Right cardiac atrium (tissue), 5 donors: ENCODE measurements around the gene SOD1. TPM values are rescaled to one million over a fixed set of nuclear protein-coding genes. Genes with fewer than 3 reads are reported as not detected.

Source experiments
- ATAC-seq, 2 donors: fragments of 200-7000 bp; cut with Tn5 transposase; one replicate each; pipeline versions ENCODE4 v1.8.0 to v1.9.1; 2020; ENCODE audit warnings: moderate library complexity in 2 of 2, mild to moderate bottlenecking in 1 of 2
- DNase-seq, 3 donors: peaks; one replicate each; pipeline ENCODE4 v3.0.0-alpha.2; 2020
- H3K27ac ChIP-seq: one replicate; pipeline ENCODE4 v1.5.1; 2013; ENCODE audit warnings: mild to moderate bottlenecking, low read length, control low read depth, moderate library complexity
- H3K27me3 ChIP-seq: one replicate; pipeline ENCODE4 v1.6.1; 2013; ENCODE audit not compliant: control insufficient read depth, insufficient read depth
- H3K4me1 ChIP-seq: one replicate; pipeline ENCODE4 v1.6.1; 2013; ENCODE audit warnings: low read length; ENCODE audit not compliant: control insufficient read depth, insufficient read depth
- H3K4me3 ChIP-seq: one replicate; pipeline ENCODE4 v1.5.1; 2013; ENCODE audit warnings: low read length, control low read depth
- H3K9me3 ChIP-seq: one replicate; pipeline ENCODE4 v1.6.1; 2013; ENCODE audit warnings: low read length; ENCODE audit not compliant: control insufficient read depth
- WGBS: extraction: QIAGEN DNeasy Blood & Tissue Kit; methylation state at CpG from one replicate; pipeline ENCODE4 v1.1.7; 2013; 5-methylcytosine and 5-hydroxymethylcytosine counted together
- intact Hi-C, 4 donors: fragments of 100-400 bp; cut with DNase I; formaldehyde crosslinking; loops; one replicate each; pipeline versions ENCODE4 v1.11.0 to v1.14.0; 2022 to 2023
- polyA plus RNA-seq: library from polyadenylated mRNA; stranded (reverse); fragments of 200-250 nt; gene quantifications from one replicate; pipeline ENCODE4 v1.2.3, GENCODE V29; 2013
- total RNA-seq, 4 donors: library from RNA; stranded (reverse); fragmentation: NEBNext Ultra II Directional; extraction: Animal tissue kit (Norgen Biotek cat#: 25700); gene quantifications; one replicate each; pipeline ENCODE4 v1.2.1, GENCODE V29; 2021
- donor health status: healthy with polysubstance abuse.
- donor health status: DM: no; HTN: yes; CAD: no.
- donor health status: DM: no; HTN: no; CAD: no.
- donor health status: DM: no; HTN: yes; CAD: no; lungs with severe emphysema.
- donor health status: DM: yes; HTN: yes; CAD: no.

Gene SOD1
- total and polyA plus RNA-seq, 5 donors = 331 to 665 (median 369) TPM

DNA sequence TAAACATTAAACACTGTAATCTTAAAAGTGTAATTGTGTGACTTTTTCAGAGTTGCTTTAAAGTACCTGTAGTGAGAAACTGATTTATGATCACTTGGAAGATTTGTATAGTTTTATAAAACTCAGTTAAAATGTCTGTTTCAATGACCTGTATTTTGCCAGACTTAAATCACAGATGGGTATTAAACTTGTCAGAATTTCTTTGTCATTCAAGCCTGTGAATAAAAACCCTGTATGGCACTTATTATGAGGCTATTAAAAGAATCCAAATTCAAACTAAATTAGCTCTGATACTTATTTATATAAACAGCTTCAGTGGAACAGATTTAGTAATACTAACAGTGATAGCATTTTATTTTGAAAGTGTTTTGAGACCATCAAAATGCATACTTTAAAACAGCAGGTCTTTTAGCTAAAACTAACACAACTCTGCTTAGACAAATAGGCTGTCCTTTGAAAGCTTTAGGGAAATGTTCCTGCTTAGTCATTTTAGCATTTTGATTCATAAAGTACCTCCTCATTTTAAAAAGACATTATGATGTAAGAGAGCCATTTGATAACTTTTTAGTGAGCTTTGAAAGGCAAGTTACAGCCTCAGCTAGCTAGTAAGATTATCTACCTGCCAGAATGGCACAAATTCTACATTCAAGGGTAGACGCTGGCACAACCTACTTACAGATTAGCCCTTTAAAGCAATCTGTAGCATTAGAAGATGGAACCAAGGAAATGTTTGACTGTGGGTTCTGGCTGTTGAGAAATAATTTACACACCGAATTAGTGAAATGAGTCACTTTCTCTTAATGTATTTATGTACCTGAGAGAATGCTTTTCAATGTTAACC, 9.4 kb downstream of the SOD1 start:
- no peaks in the 10 kb centered on the region for H3K27me3 ChIP-seq
- intact Hi-C loops = no loop called here
- DNase-seq (no peak), ATAC-seq (no peak)
- no peaks in the 10 kb centered on the region for H3K4me1 ChIP-seq
- WGBS = 85% methylated on average over 2 of the region's 2 CpGs
- H3K27ac ChIP-seq = no peak overlapping the region
- H3K9me3 ChIP-seq = no peaks in the 10 kb centered on the region
- H3K4me3 ChIP-seq = no peak overlapping the region

DNA sequence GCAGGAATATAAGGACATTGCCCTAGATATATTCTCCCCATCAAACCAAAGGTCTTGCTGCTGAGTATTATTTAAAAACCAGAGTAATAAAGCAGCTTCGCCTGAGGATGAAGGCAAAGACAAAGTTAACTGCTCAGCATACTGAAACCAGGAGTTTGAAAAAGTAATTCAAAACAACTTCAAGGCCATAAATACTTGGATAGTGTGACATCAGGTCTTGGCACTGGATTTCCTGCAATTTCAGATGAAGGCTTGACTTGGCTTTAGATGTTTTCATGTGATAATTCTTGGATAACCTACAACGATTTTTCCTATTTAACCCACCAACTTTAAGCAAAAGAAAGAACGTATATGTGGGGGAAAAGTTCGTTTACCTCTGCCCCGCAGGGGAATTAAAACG, 10.6 kb downstream of the SOD1 start:
- intact Hi-C loops = no loop called here
- no peak for ATAC-seq
- no peaks in the 10 kb centered on the region for H3K9me3 ChIP-seq
- H3K27ac ChIP-seq = no peak overlapping the region
- H3K4me3 ChIP-seq = no peak overlapping the region
- no peaks in the 10 kb centered on the region for H3K4me1 ChIP-seq
- 79% methylated on average over 6 of the region's 6 CpGs for WGBS
- no peaks in the 10 kb centered on the region for H3K27me3 ChIP-seq
- DNase-seq = no peak

DNA sequence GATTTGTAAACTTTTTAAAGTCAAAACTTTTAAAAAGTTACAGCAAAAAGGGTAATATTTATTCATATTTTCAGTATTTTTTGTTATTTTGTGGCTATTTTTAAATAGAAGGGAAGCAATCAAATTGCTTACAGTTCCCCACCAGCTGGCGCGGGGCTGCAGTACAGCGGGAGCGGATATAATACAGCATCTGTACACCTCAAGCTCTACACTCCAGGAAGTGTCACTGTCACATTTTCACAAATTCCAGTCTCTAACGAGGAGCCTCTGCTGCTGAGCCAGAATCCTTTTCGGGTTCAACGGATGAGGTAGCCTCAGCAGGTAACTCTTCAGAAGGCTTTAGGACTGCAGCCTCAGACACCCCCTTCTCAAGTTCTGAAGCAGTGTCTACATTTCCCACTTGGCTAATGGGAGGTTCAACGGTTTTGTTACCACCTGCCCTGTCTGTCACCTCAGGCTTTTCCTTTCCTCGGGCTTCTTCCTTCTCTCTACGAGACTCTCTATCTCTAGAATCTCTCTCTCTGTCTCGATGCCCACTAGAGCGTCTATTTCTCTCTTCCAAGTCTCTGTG, 11.7 kb downstream of the SOD1 start:
- Histone ChIP-seq H3K4me1 (no peaks in the 10 kb centered on the region), H3K9me3 (no peaks in the 10 kb centered on the region), H3K27ac (no peak overlapping the region), H3K4me3 (no peak overlapping the region), H3K27me3 (no peaks in the 10 kb centered on the region)
- WGBS = 87% methylated on average over 12 of the region's 12 CpGs
- ATAC-seq = peak; percentile 7 to 8
- DNase-seq = no peak
- intact Hi-C loops = no loop called here

DNA sequence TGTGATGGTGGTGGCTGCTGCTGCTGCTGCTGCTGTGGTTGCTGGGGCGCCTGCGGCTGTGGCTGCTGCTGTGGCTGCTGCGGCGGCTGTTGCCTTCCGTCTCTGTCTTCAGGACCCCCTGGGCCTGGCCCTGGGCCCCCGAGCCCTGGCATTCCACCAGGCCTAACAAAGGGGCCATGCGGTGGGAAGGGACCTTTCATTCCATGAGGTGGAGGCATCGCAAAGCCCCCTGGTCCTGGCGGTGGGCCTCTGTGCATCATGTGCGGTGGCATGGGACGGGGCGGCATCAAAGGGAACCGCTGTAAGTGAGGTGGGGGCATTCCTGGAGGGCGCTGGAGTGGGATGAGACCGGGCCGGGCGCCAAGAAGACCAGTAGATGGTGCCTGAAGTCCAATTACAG, 12.4 kb downstream of the SOD1 start:
- Histone ChIP-seq H3K4me1 (no peaks in the 10 kb centered on the region), H3K27me3 (no peaks in the 10 kb centered on the region), H3K4me3 (no peak overlapping the region), H3K9me3 (no peaks in the 10 kb centered on the region), H3K27ac (no peak overlapping the region)
- 93% methylated on average over 17 of the region's 17 CpGs for WGBS
- peak in 2 of 3 donors; percentile 61 to 63 for DNase-seq
- intact Hi-C loops = no loop called here
- ATAC-seq = peak; percentile 30 to 32

DNA sequence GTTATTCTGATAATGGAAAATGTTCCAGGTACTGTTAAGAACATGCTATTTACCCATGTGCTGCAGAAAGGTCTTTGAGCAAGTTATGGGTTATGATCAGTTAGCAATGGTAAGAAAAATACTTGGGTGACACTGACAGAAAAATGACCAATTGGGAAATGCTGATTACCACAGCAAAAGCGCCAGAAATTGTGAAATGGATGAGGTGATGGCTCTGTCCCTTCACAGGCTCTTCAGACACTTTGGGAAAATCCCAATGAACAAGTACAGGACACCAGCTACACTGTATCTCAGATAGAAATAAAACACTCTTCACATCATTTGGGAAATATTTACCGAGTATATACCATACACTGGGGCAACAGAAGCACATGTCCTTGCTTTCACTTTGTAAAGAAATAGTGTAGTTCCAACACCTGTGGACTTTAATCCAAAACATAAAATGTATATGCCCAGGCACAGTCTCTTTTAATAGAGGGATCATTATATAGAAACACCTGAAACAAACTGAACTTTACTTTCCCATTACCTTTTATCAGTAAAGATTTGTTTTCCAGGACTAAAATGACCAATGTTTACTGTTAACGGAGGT, 13.9 kb downstream of the SOD1 start:
- intact Hi-C loops = no loop called here
- Histone ChIP-seq H3K9me3 (no peaks in the 10 kb centered on the region), H3K4me3 (no peak overlapping the region), H3K27ac (no peak overlapping the region), H3K4me1 (no peaks in the 10 kb centered on the region), H3K27me3 (no peaks in the 10 kb centered on the region)
- DNase-seq = no peak
- 90% methylated on average over 3 of the region's 3 CpGs for WGBS
- no peak for ATAC-seq

DNA sequence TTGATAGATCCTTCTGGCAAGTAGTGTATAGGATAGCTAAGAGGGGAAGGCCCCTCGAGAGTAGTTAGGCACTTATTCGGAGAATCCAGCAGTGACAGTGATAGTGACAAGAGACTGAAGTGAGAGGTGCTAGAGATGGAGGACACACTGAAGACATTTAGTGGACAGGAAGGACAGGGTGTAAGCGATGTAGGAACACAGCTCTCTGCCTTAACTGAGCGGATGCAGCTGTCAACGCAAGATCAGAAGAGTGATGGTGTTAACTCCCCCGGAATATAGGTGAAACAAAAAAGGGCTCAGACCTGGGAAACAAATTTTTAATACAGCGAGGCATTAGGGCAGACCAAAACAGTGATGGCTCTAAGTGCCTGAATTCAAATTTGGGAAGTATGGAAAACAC, 15.8 kb downstream of the SOD1 start:
- Histone ChIP-seq H3K4me1 (no peaks in the 10 kb centered on the region), H3K9me3 (no peaks in the 10 kb centered on the region), H3K27me3 (no peaks in the 10 kb centered on the region), H3K4me3 (no peak overlapping the region), H3K27ac (no peak overlapping the region)
- DNase-seq (no peak), ATAC-seq (peak in 1 of 2 donors; percentile 15)
- 63% methylated on average over 7 of the region's 7 CpGs for WGBS
- intact Hi-C loops = no loop called here

DNA sequence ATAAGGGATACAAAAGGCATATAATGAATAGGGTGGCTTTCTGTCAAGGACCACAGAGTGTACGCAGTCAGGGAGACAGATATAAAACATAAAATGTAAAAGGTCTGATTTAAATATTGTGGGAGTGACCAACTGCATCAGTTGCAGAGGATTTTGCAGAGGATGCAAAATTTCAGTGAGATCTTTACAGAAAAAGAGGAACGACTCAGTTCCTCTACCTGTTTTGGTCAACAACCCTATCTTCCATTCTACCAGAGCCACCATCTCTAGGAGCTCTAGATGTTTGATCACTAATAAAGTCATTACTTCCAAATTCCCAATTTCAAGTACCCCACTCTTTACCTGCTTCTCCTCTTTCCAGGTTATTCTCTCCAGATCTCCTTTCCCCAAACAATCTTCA, 16.5 kb downstream of the SOD1 start:
- 89% methylated on average over 2 of the region's 2 CpGs for WGBS
- Histone ChIP-seq H3K4me3 (no peak overlapping the region), H3K9me3 (no peaks in the 10 kb centered on the region), H3K27me3 (no peaks in the 10 kb centered on the region), H3K4me1 (no peaks in the 10 kb centered on the region), H3K27ac (no peak overlapping the region)
- DNase-seq (no peak), ATAC-seq (no peak)
- intact Hi-C loops = no loop called here

DNA sequence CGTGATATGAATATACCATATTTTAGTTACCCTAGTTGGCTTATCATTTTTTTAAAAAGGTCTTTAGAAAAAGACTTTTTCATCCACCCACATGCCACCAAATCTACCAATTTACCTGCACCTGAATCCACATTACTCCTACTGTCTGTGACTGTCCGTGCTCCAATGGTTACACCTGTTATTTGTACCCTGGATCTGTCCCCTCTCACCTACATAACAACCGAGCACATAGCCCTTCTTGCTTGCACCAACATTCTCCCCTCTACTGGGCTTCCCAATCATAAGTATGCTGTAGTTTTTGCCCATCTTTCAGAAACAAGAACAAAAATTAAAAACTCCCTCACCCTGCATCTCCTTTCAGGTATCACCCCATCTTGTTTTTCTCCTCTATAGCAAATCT, 17.6 kb downstream of the SOD1 start:
- no peak for ATAC-seq

DNA sequence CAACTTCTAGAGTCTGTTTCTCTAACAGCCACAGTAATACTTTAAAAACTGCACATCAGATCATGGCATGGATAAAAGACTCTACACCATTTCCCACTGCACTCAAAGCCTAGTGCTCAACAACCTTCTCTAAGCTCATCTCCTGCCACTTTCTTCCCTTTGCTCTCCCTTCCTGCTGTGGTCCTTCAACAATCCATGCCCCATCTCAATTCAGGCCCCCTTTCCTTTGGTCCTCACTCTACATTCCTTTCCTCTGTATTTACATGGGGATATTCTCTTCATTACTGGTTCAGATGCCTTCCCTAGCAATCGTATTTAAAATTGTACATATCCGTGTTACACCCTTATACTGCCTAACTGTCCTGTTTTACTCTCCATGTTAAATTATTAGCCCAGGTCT, 19.0 kb downstream of the SOD1 start:
- Histone ChIP-seq H3K27me3 (no peaks in the 10 kb centered on the region), H3K4me3 (no peak overlapping the region), H3K4me1 (no peaks in the 10 kb centered on the region), H3K27ac (no peak overlapping the region), H3K9me3 (no peaks in the 10 kb centered on the region)
- intact Hi-C loops = no loop called here
- DNase-seq = no peak
- WGBS = 93% methylated on average over 2 of the region's 2 CpGs
- ATAC-seq = no peak

More for the DNA sequence above, 17.6 kb downstream of the SOD1 start:
- no peaks in the 10 kb centered on the region for H3K27me3 ChIP-seq
- no peak for DNase-seq
- H3K4me3 ChIP-seq = no peak overlapping the region
- intact Hi-C loops = no loop called here
- H3K9me3 ChIP-seq = no peaks in the 10 kb centered on the region
- no peak overlapping the region for H3K27ac ChIP-seq
- WGBS = 96% methylated on average over 3 of the region's 3 CpGs
- no peaks in the 10 kb centered on the region for H3K4me1 ChIP-seq

DNA sequence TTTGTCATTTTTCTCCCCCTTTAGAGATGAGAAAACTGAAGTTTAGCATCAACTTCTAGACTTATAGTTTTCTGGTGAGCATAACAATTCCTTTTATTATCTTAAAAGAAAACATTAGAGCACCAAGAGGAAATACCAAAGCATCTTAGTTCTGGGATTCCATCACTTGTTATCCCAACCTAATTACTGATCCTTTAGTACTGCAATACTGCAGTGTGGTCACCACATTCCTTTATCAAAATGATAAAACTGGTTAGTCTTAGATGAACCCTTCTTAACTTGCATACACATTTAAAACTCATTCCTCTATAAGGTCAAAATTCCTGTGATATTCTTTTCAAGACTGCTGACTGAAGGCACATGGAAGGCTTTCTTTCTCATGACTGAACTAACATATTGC, 23.1 kb downstream of the SOD1 start:
- no peak for ATAC-seq
- H3K4me3 ChIP-seq = no peak overlapping the region
- intact Hi-C loops = no loop called here
- H3K9me3 ChIP-seq = no peaks in the 10 kb centered on the region
- no peak for DNase-seq
- H3K27ac ChIP-seq = no peak overlapping the region
- H3K4me1 ChIP-seq = no peaks in the 10 kb centered on the region
- H3K27me3 ChIP-seq = no peaks in the 10 kb centered on the region

DNA sequence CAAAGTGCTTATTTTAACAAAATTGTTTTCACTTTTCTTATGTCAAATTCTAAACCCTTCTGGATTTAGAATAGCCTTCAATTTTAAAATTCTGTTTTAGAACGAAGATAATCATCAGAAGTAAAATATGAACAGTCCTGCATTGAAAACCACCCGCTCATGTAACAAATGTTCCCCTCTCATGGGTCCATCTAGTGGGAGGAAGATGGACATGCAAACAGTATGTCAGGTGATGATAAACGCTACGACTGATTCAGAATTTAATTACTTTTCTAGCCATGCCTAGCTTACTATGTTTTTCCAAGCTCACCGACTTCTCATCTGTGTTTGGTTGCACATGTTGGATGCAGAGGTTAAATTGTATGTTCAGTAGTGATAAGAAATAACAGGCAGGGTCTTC, 23.5 kb downstream of the SOD1 start:
- intact Hi-C loops = no loop called here
- no peak for DNase-seq
- ATAC-seq = no peak
- Histone ChIP-seq H3K27me3 (no peaks in the 10 kb centered on the region), H3K4me1 (no peaks in the 10 kb centered on the region), H3K27ac (no peak overlapping the region), H3K9me3 (no peaks in the 10 kb centered on the region), H3K4me3 (no peak overlapping the region)
- 84% methylated on average over 5 of the region's 5 CpGs for WGBS
